Measurements from ENCODE around the gene OR4D11.
"Not testable (repeated sequence)": the region's sequence is repeated elsewhere in the genome, so short reads cannot be mapped to it uniquely, and the experiment has no call there.

Gene OR4D11

DNA sequence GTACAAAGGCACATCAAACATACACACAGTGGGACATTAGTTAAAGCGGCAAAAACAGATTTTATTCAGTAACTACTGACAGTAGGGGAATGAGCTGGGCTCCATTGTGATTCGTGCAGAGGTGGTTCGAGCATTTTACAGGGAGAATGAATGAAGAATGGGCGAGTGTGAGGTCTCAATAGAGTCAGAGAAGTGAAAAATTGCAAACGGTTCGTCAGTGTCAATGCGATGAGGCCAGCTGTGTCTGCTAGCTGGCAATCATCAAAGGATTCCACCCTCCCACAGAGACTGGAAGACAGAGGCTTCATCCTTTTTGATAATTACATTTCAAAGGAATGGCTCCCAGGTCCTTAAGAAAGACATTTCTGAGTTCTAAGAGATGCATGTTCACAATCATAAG lies 25.3 kb downstream of the OR4D11 start:
- no peak for DNase-seq (ENCODE audit: low read depth)
- TF ChIP-seq, protein P1, sequence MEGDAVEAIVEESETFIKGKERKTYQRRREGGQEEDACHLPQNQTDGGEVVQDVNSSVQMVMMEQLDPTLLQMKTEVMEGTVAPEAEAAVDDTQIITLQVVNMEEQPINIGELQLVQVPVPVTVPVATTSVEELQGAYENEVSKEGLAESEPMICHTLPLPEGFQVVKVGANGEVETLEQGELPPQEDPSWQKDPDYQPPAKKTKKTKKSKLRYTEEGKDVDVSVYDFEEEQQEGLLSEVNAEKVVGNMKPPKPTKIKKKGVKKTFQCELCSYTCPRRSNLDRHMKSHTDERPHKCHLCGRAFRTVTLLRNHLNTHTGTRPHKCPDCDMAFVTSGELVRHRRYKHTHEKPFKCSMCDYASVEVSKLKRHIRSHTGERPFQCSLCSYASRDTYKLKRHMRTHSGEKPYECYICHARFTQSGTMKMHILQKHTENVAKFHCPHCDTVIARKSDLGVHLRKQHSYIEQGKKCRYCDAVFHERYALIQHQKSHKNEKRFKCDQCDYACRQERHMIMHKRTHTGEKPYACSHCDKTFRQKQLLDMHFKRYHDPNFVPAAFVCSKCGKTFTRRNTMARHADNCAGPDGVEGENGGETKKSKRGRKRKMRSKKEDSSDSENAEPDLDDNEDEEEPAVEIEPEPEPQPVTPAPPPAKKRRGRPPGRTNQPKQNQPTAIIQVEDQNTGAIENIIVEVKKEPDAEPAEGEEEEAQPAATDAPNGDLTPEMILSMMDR (conservative IDR thresholded peaks at IDR 0.05; ENCODE audit: low read depth, low read length): no peak
- H3K4me3 ChIP-seq (ENCODE audit: low read depth, low read length): no peak overlapping the region

DNA sequence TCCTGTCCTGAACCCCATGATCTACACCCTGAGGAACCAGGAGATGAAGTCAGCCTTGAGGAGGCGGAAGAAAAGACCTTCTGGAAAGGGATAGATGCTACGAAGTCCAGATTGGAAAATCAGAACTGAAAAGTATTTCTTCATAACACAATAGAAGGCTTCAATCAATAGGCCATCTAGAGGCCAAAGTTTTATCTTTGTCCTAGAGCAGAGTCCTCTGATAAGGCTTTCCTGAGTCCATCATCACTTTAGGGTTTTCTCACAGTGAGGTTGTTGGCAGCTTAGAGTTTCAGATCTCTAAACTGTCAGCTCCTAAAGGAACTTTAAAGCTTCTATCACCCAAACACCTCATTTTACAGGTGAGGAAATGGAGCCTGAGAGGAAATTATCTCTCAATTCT lies 29.2 kb downstream of the OR4D11 start:
- H3K4me3 ChIP-seq (ENCODE audit: low read depth, low read length): no peak overlapping the region
- TF ChIP-seq, protein P1 (conservative IDR thresholded peaks at IDR 0.05; ENCODE audit: low read depth, low read length): no peak
- no peak for DNase-seq (ENCODE audit: low read depth)

DNA sequence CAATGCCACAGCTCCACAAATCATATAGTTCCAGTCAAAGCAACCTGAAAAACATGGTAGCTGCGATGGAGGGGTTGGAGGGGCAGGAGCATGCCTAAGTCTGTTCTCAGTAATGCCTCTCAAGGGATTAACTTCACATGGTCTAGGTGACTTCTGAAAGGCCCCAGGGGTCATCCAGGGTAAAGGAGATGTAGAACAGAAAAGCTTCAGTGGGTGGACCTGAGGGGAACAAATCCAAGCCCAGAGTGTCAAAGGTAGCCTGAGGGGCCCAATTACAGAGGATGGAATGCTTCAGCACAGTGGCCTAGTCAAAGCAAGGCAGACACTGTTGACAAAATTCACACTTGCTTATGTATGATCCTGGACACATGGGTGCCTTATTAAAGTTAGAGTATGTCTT lies 31.3 kb downstream of the OR4D11 start:
- TF ChIP-seq, protein P1 (conservative IDR thresholded peaks at IDR 0.05; ENCODE audit: low read depth, low read length): no peak

DNA sequence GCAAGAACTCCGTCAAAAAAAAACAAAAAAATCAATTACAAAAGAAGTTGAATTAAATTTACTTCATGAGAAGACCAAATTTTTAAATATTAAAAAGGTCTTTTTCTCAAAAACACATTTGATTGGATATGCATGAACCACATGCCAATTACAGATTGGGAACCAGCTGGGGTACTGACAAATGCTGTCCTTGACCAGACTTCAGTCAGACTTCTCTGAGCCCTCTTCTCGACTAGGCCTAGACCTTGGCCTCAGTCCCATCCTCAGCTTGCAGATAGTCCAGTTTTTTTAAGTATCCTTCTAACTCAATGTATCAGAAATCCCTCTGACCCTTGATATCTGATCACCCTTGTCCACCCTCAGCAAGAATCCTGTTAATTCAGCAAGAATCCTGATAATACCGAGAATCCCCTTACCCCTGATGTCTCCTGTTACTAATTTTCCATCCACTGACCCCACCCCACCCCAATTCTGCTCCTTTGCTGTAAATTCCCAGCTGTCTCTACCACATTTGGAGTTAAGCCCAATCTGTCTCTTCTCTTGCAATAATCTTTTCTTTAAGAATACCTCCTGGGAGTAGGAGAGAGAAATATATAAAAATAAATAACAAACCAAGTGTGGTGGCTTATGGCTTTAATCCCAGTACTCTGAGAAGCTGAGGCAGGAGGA lies 38.9 kb downstream of the OR4D11 start:
- no peak overlapping the region for H3K4me3 ChIP-seq (ENCODE audit: low read depth, low read length)
- TF ChIP-seq, protein P1 (conservative IDR thresholded peaks at IDR 0.05; ENCODE audit: low read depth, low read length): no peak
- DNase-seq (ENCODE audit: low read depth): no peak

More for the DNA sequence above, 31.3 kb downstream of the OR4D11 start:
- no peak overlapping the region for H3K4me3 ChIP-seq (ENCODE audit: low read depth, low read length)
- no peak for DNase-seq (ENCODE audit: low read depth)

DNA sequence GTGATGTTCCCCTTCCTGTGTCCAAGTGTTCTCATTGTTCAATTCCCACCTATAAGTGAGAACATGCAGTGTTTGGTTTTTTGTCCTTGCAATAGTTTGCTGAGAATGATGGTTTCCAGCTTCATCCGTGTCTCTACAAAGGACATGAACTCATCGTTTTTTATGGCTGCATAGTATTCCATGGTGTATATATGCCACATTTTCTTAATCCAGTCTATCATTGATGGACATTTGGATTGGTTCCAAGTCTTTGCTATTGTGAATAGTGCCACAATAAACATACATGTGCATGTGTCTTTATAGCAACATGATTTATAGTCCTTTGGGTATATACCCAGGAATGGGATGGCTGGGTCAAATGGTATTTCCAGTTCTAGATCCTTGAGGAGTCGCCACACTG lies 40.3 kb downstream of the OR4D11 start:
- not testable (repeated sequence) for H3K4me3 ChIP-seq (ENCODE audit: low read depth, low read length); DNase-seq (ENCODE audit: low read depth)

DNA sequence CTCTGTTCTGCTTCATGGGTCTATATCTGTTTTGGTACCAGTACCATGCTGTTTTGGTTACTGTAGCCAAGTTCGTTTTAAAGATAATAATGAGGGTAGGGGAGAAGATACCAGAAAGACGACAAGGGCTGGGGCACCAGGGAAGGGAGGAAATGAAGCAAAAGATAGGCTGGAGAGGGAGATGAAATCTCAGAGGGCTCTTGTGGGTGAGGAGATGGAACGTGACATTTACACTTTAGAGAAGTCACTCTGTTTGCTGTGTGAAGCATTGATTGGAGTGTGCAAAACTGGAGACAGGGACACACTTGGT lies 41.4 kb downstream of the OR4D11 start:
- no peak for DNase-seq (ENCODE audit: low read depth)
- H3K4me3 ChIP-seq (ENCODE audit: low read depth, low read length): no peak overlapping the region
- TF ChIP-seq, protein P1 (conservative IDR thresholded peaks at IDR 0.05; ENCODE audit: low read depth, low read length): no peak

DNA sequence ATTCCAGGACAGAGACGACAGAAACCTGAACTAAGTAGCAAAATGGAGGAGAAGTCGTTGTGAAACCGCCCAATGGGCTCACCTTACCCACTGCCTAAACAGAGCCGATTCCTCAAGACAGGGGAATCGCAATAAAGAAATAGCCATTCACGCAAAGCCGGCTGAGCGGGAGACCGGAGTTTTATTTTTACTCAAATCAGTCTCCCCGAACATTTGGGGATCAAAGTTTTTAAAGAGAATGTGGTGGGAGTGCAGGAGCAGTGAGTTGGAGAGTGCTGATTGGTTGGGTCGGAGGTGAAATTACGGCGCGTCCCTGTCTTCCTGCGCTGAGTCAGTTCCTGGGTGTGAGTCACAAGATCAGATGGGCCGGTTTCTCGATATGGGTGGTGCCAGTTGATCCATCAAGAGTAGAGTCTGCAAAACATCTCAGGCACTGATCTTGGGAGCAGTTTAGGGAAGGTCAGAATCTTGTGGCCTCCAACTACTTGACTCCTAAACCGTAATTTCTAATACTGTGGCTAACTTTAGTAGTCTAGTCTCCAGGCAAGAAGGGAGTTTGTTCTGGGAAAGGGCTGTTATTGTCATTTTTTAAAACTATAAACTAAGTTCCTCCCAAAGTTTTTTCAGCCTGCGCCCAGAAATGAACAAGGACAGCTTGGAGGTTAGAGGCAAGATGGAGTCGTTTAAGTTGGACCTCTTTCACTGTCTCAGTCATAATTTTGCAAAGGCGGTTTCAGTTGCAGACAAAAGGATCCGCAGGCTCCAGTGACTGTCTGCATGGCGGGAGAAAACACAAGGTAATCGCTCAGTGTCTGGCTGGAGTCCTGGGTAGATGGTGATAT lies 42.0 kb downstream of the OR4D11 start:
- TF ChIP-seq, protein P1 (conservative IDR thresholded peaks at IDR 0.05; ENCODE audit: low read depth, low read length): no peak
- peak; percentile 93 for DNase-seq (ENCODE audit: low read depth)
- no peak overlapping the region for H3K4me3 ChIP-seq (ENCODE audit: low read depth, low read length)

DNA sequence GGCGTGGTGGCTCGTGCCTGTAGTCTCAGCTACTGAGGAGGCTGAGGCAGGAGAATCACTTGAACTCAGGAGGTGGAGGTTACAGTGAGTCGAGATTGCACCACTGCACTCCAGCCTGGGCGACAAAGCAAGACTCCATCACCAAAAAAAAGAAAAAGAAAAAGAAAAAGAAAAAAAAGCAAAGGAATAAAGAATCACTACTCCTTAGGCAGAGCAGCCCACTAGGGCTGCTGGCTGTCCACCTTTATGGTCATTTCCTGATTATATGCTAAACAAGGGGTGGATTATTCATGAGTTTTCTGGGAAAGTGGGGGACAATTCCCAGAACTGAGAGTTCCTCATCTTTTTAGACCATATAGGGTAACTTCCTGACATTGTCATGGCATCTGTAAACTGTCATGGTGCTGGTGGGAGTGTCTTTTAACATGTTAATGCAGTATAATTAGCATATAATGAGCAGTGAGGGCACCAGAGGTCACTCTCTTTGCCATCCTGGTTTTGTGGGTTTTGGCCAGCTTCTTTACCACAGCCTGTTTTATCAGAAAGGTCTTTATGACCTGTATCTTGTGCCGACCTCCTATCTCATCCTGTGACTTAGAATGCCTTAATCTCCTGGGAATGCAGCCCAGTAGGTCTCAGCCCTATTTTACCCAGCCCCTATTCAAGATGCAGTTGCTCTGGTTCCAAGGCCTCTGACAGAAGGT lies 44.4 kb downstream of the OR4D11 start:
- not testable (repeated sequence) for H3K4me3 ChIP-seq (ENCODE audit: low read depth, low read length); DNase-seq (ENCODE audit: low read depth)

Measured in choroid plexus epithelial cell (primary cell).